Right atrium auricular region (tissue), 2 donors: ENCODE data around the gene SNRNP48. TPM values are rescaled to one million over a fixed set of nuclear protein-coding genes. Genes with fewer than 3 reads are reported as not detected.
A peak's percentile ranks its signal among the peaks of the same experiment; 100 is the strongest.

Experiments used
- DNase-seq: peaks from one replicate; pipeline ENCODE4 v3.0.0-alpha.2; 2019; ENCODE audit warnings: low spot score
- H3K27ac ChIP-seq, 2 donors: fragments of 200-600 bp; sonication (generic); 1 replicate in 1 of 2; 2 replicates in 1 of 2; pipeline ENCODE4 v1.5.1; 2016 to 2019
- H3K27me3 ChIP-seq, 2 donors: fragments of 200-600 bp; sonication (generic); one replicate each; pipeline versions ENCODE4 v1.5.1 to v1.6.0; 2017 to 2019
- H3K36me3 ChIP-seq: fragments of 200-600 bp; sonication (generic); one replicate; pipeline ENCODE4 v1.5.1; 2016
- H3K4me1 ChIP-seq, 2 donors: fragments of 200-600 bp; sonication (generic); one replicate each; pipeline versions ENCODE4 v1.5.1 to v1.6.0; 2017 to 2019
- H3K4me3 ChIP-seq, 2 donors: fragments of 200-600 bp; sonication (generic); 1 replicate in 1 of 2; 2 replicates in 1 of 2; pipeline ENCODE4 v1.5.1; 2017 to 2019; ENCODE audit warnings: mild to moderate bottlenecking in 1 of 2, moderate library complexity in 1 of 2
- H3K9me3 ChIP-seq, 2 donors: fragments of 200-600 bp; sonication (generic); one replicate each; pipeline ENCODE4 v1.5.1; 2019
- CTCF ChIP-seq, 2 donors: fragments of 200-600 bp; sonication (generic); IDR thresholded peaks; one replicate each; pipeline ENCODE4 v1.5.1; 2019; ENCODE audit warnings: antibody characterized with exemption in 2 of 2
- total RNA-seq, 2 donors: library from RNA; depleted of rRNA; stranded (reverse); fragments of >200 nt; gene quantifications; one replicate each; pipeline ENCODE4 v1.1.0, GENCODE V29; 2016

The SNRNP48 gene
- total RNA-seq, 2 donors from 2014 or later = 9.3 to 9.6 TPM

- H3K27me3 ChIP-seq = no peaks in the 10 kb centered on the region
- H3K36me3 ChIP-seq = peaks cover 8% of the 10 kb centered on the region
- H3K27ac ChIP-seq = peak overlapping the region in 1 of 2 donors; percentile 33
- no peak for TF ChIP-seq CTCF (IDR thresholded peaks at IDR 0.05)
- no peaks in the 10 kb centered on the region for H3K9me3 ChIP-seq
- DNase-seq = no peak
- no peak overlapping the region for H3K4me3 ChIP-seq
- peaks cover 0 to 19% of the 10 kb centered on the region in 2 donors for H3K4me1 ChIP-seq
Measured at GRCh38 chr6:7556394-7557106, 33.4 kb upstream of the SNRNP48 start.

GRCh38 chr6:7557652-7558051 lies 32.3 kb upstream of the SNRNP48 start:
- Histone ChIP-seq H3K27ac (no peak overlapping the region), H3K36me3 (peaks cover 8% of the 10 kb centered on the region), H3K4me1 (peaks cover 0 to 19% of the 10 kb centered on the region in 2 donors), H3K9me3 (no peaks in the 10 kb centered on the region), H3K4me3 (no peak overlapping the region), H3K27me3 (no peaks in the 10 kb centered on the region)
- DNase-seq = no peak
- TF ChIP-seq CTCF (IDR thresholded peaks at IDR 0.05) = no peak

GRCh38 chr6:7558781-7559180 lies 31.2 kb upstream of the SNRNP48 start:
- Histone ChIP-seq H3K27ac (no peak overlapping the region), H3K4me1 (peaks cover 0 to 15% of the 10 kb centered on the region in 2 donors), H3K9me3 (no peaks in the 10 kb centered on the region), H3K27me3 (no peaks in the 10 kb centered on the region), H3K36me3 (peaks cover 8% of the 10 kb centered on the region), H3K4me3 (no peak overlapping the region)
- no peak for TF ChIP-seq CTCF (IDR thresholded peaks at IDR 0.05)
- DNase-seq = no peak

GRCh38 chr6:7559196-7559595 lies 30.8 kb upstream of the SNRNP48 start:
- no peak for TF ChIP-seq CTCF (IDR thresholded peaks at IDR 0.05)
- DNase-seq = no peak
- Histone ChIP-seq H3K27ac (no peak overlapping the region), H3K27me3 (no peaks in the 10 kb centered on the region), H3K4me3 (no peak overlapping the region), H3K9me3 (no peaks in the 10 kb centered on the region), H3K36me3 (peaks cover 12% of the 10 kb centered on the region), H3K4me1 (peaks cover 0 to 14% of the 10 kb centered on the region in 2 donors)

GRCh38 chr6:7559651-7560385 lies 30.2 kb upstream of the SNRNP48 start:
- peaks cover 13% of the 10 kb centered on the region for H3K36me3 ChIP-seq
- H3K9me3 ChIP-seq = no peaks in the 10 kb centered on the region
- no peaks in the 10 kb centered on the region for H3K27me3 ChIP-seq
- DNase-seq = no peak
- H3K27ac ChIP-seq = peak overlapping the region in 1 of 2 donors; percentile 65
- peaks cover 0 to 8% of the 10 kb centered on the region in 2 donors for H3K4me1 ChIP-seq
- H3K4me3 ChIP-seq = no peak overlapping the region
- TF ChIP-seq CTCF (IDR thresholded peaks at IDR 0.05) = no peak
